CD4-positive, alpha-beta T cell treated with Interleukin-12 subunit alpha and Interleukin-12 subunit beta, for 1 hour (primary cell): ENCODE measurements around the gene RNF144A.

Experiments
- DNase-seq: peaks from one replicate; pipeline ENCODE4 v3.0.0-alpha.2; 2020

Gene RNF144A

DNA sequence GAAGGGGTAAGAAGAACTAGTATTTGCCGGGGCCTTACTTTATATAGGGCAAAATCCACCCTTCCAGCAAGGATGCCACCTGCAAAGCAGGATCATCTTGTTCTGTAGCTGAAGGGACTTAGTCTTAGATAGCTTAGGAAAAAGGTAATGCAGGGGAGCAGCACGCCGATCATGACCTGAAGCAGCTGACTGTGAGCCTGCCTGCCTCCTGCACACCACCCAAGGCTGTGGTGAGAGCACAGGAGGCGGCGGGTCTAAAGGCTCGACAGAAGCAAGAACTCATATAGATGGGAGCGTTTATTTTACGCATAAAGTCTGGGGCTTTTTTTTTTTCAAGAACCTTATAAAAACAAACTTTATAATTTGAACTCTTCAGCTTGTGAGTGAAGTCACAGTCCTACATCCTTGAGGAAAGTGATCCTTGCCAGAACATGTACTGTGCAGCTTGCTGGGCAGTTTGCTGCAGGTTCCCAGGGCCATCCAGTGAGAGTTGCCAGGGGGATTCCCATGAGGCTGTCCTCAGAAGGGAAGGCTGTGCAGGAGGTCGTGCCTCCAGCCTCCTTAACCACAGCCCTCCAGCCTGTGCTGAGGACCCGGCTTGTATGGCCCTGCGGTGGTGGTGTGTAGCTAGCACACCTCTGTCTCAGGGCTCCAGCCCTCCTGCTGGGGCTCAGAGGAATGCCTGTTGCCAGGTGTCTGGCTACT is 92.1 kb downstream of the RNF144A start:
- DNase-seq = no peak

DNA sequence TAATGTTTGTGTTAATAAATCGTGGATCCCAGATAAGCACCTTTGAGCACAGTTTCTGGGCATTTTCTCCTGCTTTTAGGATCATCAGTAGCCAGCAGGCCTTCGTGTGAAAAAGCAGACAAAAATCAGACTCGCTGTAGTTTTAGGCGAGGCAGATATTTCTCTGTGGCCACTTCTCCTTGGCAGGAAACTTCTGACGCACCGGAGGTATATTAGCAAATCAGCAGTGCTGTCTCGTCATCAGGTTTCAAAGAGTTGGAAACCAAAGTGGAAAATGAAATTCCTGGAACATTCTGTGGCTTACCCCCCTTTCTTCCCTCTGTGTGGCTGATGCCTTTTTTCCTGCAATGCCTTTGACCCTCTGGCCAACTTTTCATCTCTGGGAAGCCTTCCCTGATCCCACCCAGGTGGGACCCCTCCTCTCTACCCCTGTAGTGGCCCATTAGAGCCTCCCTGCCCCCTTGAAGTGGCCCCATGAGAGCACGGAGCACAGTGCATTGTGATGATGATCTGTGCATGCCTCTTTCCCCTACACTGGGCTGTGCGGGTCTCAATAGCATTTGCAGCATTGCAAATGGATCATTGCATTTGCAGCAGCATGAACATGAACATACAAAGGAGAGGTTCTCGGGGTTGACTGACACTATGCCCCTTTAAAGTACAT is 93.3 kb downstream of the RNF144A start:
- no peak for DNase-seq

GRCh38 chr2:7011356-7012083 is 94.3 kb downstream of the RNF144A start:
- DNase-seq = no peak

DNA sequence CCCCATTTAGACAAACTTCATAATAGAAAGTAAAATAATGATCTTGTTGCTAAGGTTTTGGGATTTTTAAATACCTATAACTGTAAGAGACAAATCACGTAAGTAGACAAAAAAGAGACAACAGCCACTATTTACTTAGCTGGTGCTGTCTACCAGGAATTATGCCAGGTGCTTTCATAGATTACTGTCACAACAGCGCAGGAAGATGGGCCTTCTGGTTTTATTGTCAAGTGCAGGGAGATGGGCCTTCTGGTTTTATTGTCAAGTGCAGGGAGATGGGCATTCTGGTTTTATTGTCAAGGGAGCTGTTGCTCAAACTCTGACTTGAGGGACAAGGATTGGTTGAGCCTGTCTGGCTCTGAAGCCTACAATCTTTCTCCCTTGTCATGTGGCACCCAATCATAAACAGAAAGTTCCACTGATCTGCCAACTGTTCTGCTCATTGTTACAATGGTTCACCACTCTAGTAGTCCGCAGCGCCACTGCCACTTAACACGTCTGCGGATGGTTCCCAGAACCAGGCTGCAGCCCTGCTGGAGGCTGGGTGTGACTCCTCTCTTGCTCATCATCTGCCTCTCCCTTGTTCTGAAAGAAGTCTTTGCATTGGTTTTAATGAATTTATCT is 95.0 kb downstream of the RNF144A start:
- DNase-seq = no peak

GRCh38 chr2:7013471-7014160 is 96.4 kb downstream of the RNF144A start:
- DNase-seq = no peak

GRCh38 chr2:7014174-7014640 is 97.0 kb downstream of the RNF144A start:
- DNase-seq = peak; percentile 49

- no peak for DNase-seq
Measured at GRCh38 chr2:7015007-7015950, 98.1 kb downstream of the RNF144A start.

GRCh38 chr2:7016148-7016547 is 98.9 kb downstream of the RNF144A start:
- no peak for DNase-seq

DNA sequence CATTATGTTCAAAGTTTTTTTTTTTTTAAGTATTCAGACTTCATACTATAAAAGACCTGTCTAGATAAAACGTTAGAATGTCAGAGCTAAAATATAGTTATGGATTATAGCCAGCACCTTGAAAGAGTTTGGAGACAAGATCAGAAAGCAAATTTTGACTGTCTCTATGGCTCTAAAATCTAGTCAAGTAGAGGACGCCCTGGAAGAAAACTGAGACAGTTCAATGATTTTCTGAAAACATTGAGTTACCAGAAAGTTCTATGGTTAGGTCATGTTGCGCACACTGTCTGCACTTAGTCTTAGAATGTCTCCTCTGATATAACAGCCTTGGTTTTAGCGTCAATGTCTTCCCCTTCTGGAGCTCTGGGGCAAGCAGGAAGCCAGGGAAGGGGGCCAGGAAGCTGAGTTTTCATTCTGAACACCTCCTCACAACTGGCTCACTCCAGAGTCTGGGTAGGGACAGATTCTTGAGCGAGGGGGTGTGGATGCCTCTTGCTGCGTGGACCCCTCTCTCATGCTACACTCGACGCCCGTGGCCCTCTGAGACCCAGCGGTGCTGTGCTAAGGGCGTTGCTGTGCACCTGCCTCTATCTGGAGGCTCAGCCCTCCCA is 99.5 kb downstream of the RNF144A start:
- DNase-seq = no peak

DNA sequence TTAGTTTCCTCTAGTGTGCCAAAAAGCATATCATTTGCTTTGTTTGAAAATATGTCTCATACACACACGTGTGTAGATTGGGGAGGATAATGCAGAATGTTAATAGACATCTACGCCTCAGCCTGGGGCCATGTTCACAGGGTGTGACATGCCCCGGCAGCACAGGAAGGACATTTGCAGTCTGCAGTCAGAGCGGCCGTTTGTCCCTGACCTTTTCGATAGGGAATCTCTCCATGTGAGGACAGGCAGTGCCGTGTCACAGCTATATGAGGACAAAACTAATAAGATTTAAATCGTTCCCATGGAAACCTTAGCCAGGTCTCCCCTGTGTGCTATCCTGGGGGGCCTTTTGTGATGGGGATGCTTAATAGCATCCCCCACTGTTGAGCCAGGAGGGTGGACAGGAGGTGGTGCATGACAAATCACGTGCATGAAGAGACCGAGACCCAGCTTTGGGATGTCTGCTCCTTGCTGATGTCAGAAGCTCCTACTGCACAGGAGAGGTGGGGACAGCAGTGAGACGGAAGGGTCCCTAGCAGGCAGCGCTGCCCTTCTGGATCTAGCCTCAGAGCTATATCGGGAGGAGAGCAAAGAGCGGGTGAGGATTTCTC is 100.6 kb downstream of the RNF144A start:
- no peak for DNase-seq

DNA sequence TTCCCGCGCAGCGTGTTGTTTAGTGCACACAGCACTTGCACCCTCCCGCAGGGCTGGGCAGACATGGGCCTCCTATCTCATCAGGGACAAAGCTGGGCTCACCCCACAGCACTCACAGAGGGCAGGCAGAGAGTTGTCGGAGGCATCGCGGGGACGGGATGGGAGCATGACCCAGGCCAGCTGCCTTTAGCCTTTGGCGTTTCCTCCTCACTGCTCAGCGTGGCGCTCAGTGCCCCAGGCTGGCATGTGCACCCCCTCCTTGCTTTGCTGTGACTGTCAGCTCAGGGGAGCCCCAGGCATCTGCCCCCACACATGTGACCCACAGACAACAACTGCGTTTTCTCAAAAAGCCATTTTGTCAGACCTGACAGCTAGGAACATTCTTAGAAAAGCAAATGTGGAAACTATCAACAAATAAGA is 101.1 kb downstream of the RNF144A start:
- DNase-seq = no peak

DNA sequence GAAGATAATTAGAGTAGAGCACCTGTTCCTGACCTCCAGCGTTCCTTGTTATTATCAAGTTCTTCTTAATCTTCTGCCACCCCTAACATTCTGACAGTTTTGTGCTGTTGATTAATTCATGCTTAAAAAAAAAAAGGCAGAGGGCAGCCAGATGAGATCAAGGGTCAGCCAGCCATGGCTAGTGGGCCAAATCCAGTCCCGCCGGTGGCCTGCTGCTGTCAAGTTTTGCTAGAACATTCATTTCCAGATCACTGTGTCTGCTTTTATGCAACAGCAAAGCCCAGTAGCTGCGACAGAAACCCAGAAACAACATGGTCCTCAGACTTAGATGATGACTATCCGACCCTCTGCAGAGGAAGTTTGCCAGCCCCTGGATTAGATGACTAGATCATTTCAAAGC is 101.6 kb downstream of the RNF144A start:
- DNase-seq = no peak

DNA sequence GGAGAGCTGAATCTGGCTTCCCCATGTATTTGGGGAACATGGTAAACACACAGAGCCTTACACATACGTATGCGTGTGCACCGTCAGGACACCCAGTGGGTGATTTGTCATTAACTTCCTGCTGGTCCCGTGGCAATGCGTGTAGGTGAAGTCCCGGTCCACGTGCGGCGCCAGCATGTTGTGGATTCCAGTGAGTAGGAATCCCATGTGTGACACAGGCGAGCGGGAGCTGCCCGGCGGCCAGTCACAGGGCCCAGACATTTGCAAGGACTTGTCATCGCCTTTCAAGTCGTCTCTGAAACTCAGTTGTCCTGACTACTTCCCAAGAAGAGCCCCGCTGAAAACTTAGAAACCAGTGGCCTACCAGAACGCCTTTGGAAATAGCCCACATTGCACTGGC is 102.0 kb downstream of the RNF144A start:
- DNase-seq = no peak

DNA sequence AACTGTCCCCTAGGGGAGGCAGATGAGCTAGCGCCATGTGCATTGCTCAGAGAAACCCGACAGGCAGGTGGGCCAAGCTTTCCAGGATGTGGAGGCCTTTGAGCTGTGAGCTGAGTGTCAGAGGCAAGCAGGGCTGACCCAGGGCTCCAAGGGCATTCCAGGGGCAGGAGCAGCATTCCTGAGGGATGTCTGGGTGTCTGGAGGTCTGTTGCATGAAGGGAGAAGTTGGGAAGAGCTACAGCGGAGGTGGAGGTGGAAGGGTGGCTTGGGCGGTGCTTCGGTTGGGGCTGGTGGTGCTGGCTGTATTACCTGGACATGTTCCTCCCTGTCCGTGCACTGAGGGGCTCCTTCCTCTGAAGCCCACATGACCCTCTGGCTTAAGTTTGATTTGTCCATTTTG is 102.8 kb downstream of the RNF144A start:
- DNase-seq = no peak

- DNase-seq = no peak
Measured at GRCh38 chr2:7020468-7020867, 103.3 kb downstream of the RNF144A start.

DNA sequence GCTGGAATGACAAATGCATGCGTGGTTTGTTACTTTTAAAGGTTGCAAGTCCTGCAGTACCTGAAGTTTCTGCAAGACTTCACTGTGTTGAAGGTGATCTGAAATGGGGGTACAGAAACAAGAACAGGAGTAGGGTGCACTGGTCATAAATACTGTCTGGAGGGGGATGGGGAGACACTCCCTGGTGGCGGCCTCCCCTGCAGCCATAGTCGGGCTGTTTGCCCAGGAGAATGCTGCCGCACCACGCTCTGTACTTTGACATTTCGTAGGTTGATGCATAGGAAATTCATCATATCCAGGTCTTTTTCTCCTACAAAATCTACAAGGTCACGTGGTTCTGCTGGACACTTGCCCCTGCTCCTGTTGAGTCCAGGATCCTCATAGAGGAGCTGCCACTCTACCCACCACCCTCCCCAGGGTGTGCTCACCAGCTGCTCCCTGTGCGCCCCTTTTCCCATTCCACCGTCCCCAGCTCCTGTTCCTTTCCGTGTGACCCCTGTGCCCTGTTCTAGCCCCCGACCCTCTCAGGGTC is 103.8 kb downstream of the RNF144A start:
- no peak for DNase-seq

DNA sequence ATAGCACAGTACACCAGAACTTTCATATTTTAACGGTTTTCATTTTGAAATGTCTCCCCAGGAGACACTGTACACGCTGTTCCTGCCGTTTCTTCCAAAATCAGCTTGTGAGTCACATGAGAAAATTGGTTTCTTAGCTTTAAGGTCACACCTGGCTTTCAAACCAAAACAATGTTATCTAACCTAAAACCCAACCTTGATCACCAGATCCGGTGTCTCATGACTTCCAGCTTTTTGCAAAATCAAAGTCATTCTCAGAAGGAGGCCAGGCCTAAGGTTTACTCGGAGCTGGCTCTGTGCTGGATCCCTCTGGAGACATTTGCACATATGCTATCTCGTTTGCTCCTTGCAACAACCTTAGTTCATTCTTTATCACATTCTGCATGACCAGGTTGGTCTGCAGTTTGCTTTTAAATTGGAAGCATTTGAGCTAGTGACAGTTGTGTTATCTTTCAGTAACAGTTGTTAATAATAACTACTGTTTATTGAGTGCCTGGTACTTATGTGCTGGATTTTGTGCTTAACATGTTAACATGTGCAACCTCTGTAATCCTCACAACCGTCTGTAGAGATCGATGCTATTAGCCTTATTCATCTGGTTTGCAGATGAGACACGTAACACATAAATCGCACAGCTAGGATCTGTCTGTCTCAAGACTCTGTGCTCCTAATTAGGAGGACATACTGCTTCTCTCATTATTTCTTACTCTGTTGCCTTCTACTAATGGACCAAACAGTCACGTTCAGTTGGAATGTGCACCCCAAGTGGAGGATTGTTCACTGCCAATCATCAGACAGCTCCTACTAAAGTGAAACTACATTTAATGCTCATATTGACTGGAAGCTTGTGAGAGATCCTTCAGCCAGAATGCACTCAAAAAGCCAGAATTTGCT is 105.5 kb downstream of the RNF144A start:
- DNase-seq = no peak

- DNase-seq = no peak
Measured at GRCh38 chr2:7023542-7023941, 106.3 kb downstream of the RNF144A start.

DNA sequence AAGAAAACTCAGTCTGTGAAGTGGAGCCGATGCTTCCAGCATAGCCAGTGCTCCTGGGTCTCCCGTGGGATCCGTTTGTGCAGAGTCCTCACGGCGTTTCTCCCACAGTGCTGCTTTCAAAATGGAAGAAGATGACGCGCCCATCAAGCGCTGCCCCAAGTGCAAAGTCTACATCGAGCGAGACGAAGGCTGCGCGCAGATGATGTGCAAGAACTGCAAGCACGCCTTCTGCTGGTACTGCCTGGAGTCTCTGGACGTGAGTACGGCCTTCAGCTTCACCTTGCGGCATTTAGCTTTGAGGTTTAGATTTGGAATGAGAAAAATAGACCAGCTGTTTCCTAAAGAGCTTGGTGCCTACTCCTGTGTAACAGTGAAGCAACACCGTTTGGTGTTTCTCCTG is 107.0 kb downstream of the RNF144A start:
- no peak for DNase-seq
